ENCODE results near the gene MORN2.
"Not testable (repeated sequence)": the region's sequence is repeated elsewhere in the genome, so short reads cannot be mapped to it uniquely, and the experiment has no call there.

The MORN2 gene

GRCh38 chr2:38875576-38876367 is at the start of gene MORN2, which contains the start of gene DHX57:
Gene MORN2 (plus strand): TSS chr2:38875976.
Gene DHX57 (minus strand): TSS chr2:38875934. CDS start chr2:38868405, 7,529 bp downstream.
- H3K4me1 Mint-ChIP-seq (ENCODE audit: low read depth), result peaks cover 17% of the 10 kb centered on the region
- H3K27me3 Mint-ChIP-seq, result no peaks in the 10 kb centered on the region
- H3K4me3 Mint-ChIP-seq, result peak within 1 kb of the TSS; percentile 98
- H3K27ac Mint-ChIP-seq, result peak within 1 kb of the TSS; percentile 95
- peaks cover 19% of the 10 kb centered on the region for H3K36me3 Mint-ChIP-seq (ENCODE audit: low read depth)
- peaks cover 10% of the 10 kb centered on the region for H3K9me3 Mint-ChIP-seq

GRCh38 chr2:38827539-38828145 is 48.1 kb upstream of the MORN2 start:
- peaks cover 37% of the 10 kb centered on the region for H3K36me3 Mint-ChIP-seq (ENCODE audit: low read depth)
- not testable (repeated sequence) for H3K9me3 Mint-ChIP-seq; H3K27ac Mint-ChIP-seq; H3K27me3 Mint-ChIP-seq; H3K4me3 Mint-ChIP-seq; H3K4me1 Mint-ChIP-seq (ENCODE audit: low read depth)

GRCh38 chr2:38828460-38828859 is 47.3 kb upstream of the MORN2 start:
- H3K4me3 Mint-ChIP-seq, result no peak overlapping the region
- H3K27me3 Mint-ChIP-seq, result no peaks in the 10 kb centered on the region
- peaks cover 32% of the 10 kb centered on the region for H3K36me3 Mint-ChIP-seq (ENCODE audit: low read depth)
- peaks cover 4% of the 10 kb centered on the region for H3K4me1 Mint-ChIP-seq (ENCODE audit: low read depth)
- H3K9me3 Mint-ChIP-seq, result peaks cover 4% of the 10 kb centered on the region
- peak overlapping the region; percentile 26 for H3K27ac Mint-ChIP-seq

GRCh38 chr2:38829971-38830370 is 45.8 kb upstream of the MORN2 start:
- no peaks in the 10 kb centered on the region for H3K27me3 Mint-ChIP-seq
- no peak overlapping the region for H3K4me3 Mint-ChIP-seq
- peaks cover 31% of the 10 kb centered on the region for H3K36me3 Mint-ChIP-seq (ENCODE audit: low read depth)
- H3K27ac Mint-ChIP-seq, result no peak overlapping the region
- H3K4me1 Mint-ChIP-seq (ENCODE audit: low read depth), result peaks cover 8% of the 10 kb centered on the region
- no peaks in the 10 kb centered on the region for H3K9me3 Mint-ChIP-seq

- no peak overlapping the region for H3K27ac Mint-ChIP-seq
- H3K27me3 Mint-ChIP-seq, result no peaks in the 10 kb centered on the region
- H3K4me1 Mint-ChIP-seq (ENCODE audit: low read depth), result peaks cover 11% of the 10 kb centered on the region
- peaks cover 31% of the 10 kb centered on the region for H3K36me3 Mint-ChIP-seq (ENCODE audit: low read depth)
- H3K4me3 Mint-ChIP-seq, result no peak overlapping the region
- H3K9me3 Mint-ChIP-seq, result no peaks in the 10 kb centered on the region
These were observed 45.1 kb upstream of the MORN2 start for GRCh38 chr2:38830526-38831159.

- Mint-ChIP-seq H3K9me3 (no peaks in the 10 kb centered on the region), H3K4me3 (no peak overlapping the region), H3K27me3 (no peaks in the 10 kb centered on the region), H3K4me1 (ENCODE audit: low read depth) (peaks cover 10% of the 10 kb centered on the region), H3K27ac (no peak overlapping the region), H3K36me3 (ENCODE audit: low read depth) (peaks cover 23% of the 10 kb centered on the region)
These were observed 40.7 kb upstream of the MORN2 start for GRCh38 chr2:38835015-38835601.

GRCh38 chr2:38835990-38836389 is 39.8 kb upstream of the MORN2 start:
- Mint-ChIP-seq H3K4me1 (ENCODE audit: low read depth) (peaks cover 10% of the 10 kb centered on the region), H3K36me3 (ENCODE audit: low read depth) (peaks cover 26% of the 10 kb centered on the region), H3K9me3 (no peaks in the 10 kb centered on the region), H3K4me3 (no peak overlapping the region), H3K27ac (no peak overlapping the region), H3K27me3 (no peaks in the 10 kb centered on the region)

- Mint-ChIP-seq H3K4me1 (ENCODE audit: low read depth) (peaks cover 10% of the 10 kb centered on the region), H3K27ac (no peak overlapping the region), H3K36me3 (ENCODE audit: low read depth) (peaks cover 34% of the 10 kb centered on the region), H3K4me3 (no peak overlapping the region), H3K9me3 (no peaks in the 10 kb centered on the region), H3K27me3 (no peaks in the 10 kb centered on the region)
These were observed 39.0 kb upstream of the MORN2 start for GRCh38 chr2:38836791-38837190.

- Mint-ChIP-seq H3K36me3 (ENCODE audit: low read depth) (peaks cover 57% of the 10 kb centered on the region), H3K27ac (no peak overlapping the region), H3K9me3 (no peaks in the 10 kb centered on the region), H3K27me3 (no peaks in the 10 kb centered on the region), H3K4me3 (no peak overlapping the region), H3K4me1 (ENCODE audit: low read depth) (peaks cover 4% of the 10 kb centered on the region)
These were observed 25.7 kb upstream of the MORN2 start for GRCh38 chr2:38850045-38850444.

- Mint-ChIP-seq H3K27ac (no peak overlapping the region), H3K4me1 (ENCODE audit: low read depth) (no peaks in the 10 kb centered on the region), H3K27me3 (no peaks in the 10 kb centered on the region), H3K9me3 (no peaks in the 10 kb centered on the region), H3K4me3 (no peak overlapping the region), H3K36me3 (ENCODE audit: low read depth) (peaks cover 58% of the 10 kb centered on the region)
These were observed 19.6 kb upstream of the MORN2 start for GRCh38 chr2:38856165-38856564.

GRCh38 chr2:38862476-38862875 is 13.3 kb upstream of the MORN2 start:
- H3K4me1 Mint-ChIP-seq (ENCODE audit: low read depth), result peaks cover 5% of the 10 kb centered on the region
- H3K36me3 Mint-ChIP-seq (ENCODE audit: low read depth), result peaks cover 62% of the 10 kb centered on the region
- no peaks in the 10 kb centered on the region for H3K9me3 Mint-ChIP-seq
- no peak overlapping the region for H3K27ac Mint-ChIP-seq
- no peaks in the 10 kb centered on the region for H3K27me3 Mint-ChIP-seq
- H3K4me3 Mint-ChIP-seq, result no peak overlapping the region

GRCh38 chr2:38863061-38863695 is 12.6 kb upstream of the MORN2 start:
- peaks cover 5% of the 10 kb centered on the region for H3K4me1 Mint-ChIP-seq (ENCODE audit: low read depth)
- H3K27ac Mint-ChIP-seq, result no peak overlapping the region
- H3K27me3 Mint-ChIP-seq, result no peaks in the 10 kb centered on the region
- H3K36me3 Mint-ChIP-seq (ENCODE audit: low read depth), result peaks cover 65% of the 10 kb centered on the region
- H3K4me3 Mint-ChIP-seq, result no peak overlapping the region
- no peaks in the 10 kb centered on the region for H3K9me3 Mint-ChIP-seq

- Mint-ChIP-seq H3K9me3 (peaks cover 13% of the 10 kb centered on the region), H3K4me3 (no peak overlapping the region), H3K27ac (no peak overlapping the region), H3K27me3 (no peaks in the 10 kb centered on the region), H3K36me3 (ENCODE audit: low read depth) (peaks cover 56% of the 10 kb centered on the region), H3K4me1 (ENCODE audit: low read depth) (peaks cover 5% of the 10 kb centered on the region)
These were observed 8.9 kb upstream of the MORN2 start for GRCh38 chr2:38866773-38867443.

GRCh38 chr2:38871432-38871831 is 4.3 kb upstream of the MORN2 start:
- H3K9me3 Mint-ChIP-seq, result peaks cover 19% of the 10 kb centered on the region

More at GRCh38 chr2:38871432-38871831, 4.3 kb upstream of the MORN2 start:
- H3K4me1 Mint-ChIP-seq (ENCODE audit: low read depth), result peaks cover 15% of the 10 kb centered on the region
- peaks cover 43% of the 10 kb centered on the region for H3K36me3 Mint-ChIP-seq (ENCODE audit: low read depth)
- H3K27ac Mint-ChIP-seq, result no peak overlapping the region
- no peaks in the 10 kb centered on the region for H3K27me3 Mint-ChIP-seq
- no peak overlapping the region for H3K4me3 Mint-ChIP-seq

Data from stimulated activated naive CD8-positive, alpha-beta T cell treated with anti-CD3 and anti-CD28 coated beads, Interleukin-15, Interleukin-2, amounts not matched to agents 100 ng/mL and 50 ng/mL, for 24 hours (primary cell).